Effector memory CD4-positive, alpha-beta T cell (primary cell): ENCODE data around the gene MYH7B.

Experiments
- DNase-seq, 3 donors: peaks; one replicate each; pipeline ENCODE4 v3.0.0-alpha.2; 2020
- H3K27ac ChIP-seq: 2 replicates; pipeline ENCODE4 v1.7.0; 2013; ENCODE audit warnings: mild to moderate bottlenecking, low read length, moderate library complexity; ENCODE audit not compliant: insufficient read depth, poor library complexity, severe bottlenecking
- H3K27me3 ChIP-seq: replicated peaks from 2 replicates; pipeline ENCODE4 v1.7.0; 2013; ENCODE audit warnings: mild to moderate bottlenecking, low read length; ENCODE audit not compliant: insufficient read depth, control insufficient read depth, poor library complexity, severe bottlenecking
- H3K36me3 ChIP-seq: 2 replicates; pipeline ENCODE4 v1.7.0; 2013; ENCODE audit warnings: mild to moderate bottlenecking, low read length, moderate library complexity; ENCODE audit not compliant: control insufficient read depth, insufficient read depth
- H3K4me1 ChIP-seq: 2 replicates; pipeline ENCODE4 v1.7.0; 2013; ENCODE audit warnings: low read length, mild to moderate bottlenecking; ENCODE audit not compliant: control insufficient read depth, insufficient read depth, poor library complexity, severe bottlenecking
- H3K4me3 ChIP-seq: 2 replicates; pipeline ENCODE4 v1.7.0; 2013; ENCODE audit warnings: low read length, low read depth, mild to moderate bottlenecking; ENCODE audit not compliant: insufficient read depth, poor library complexity, severe bottlenecking
- H3K9me3 ChIP-seq: 2 replicates; pipeline ENCODE4 v1.7.0; 2013; ENCODE audit warnings: mild to moderate bottlenecking, low read length, moderate library complexity; ENCODE audit not compliant: control insufficient read depth

MYH7B gene

GRCh38 chr20:35003211-35004031 lies 47.8 kb downstream of the MYH7B start:
- no peak overlapping the region for H3K27ac ChIP-seq
- H3K36me3 ChIP-seq = peaks cover 95% of the 10 kb centered on the region
- no peaks in the 10 kb centered on the region for H3K4me1 ChIP-seq
- H3K4me3 ChIP-seq = no peak overlapping the region
- DNase-seq = no peak
- no peaks in the 10 kb centered on the region for H3K9me3 ChIP-seq
- no peaks in the 10 kb centered on the region for H3K27me3 ChIP-seq

- Histone ChIP-seq H3K4me3 (no peak overlapping the region), H3K27me3 (no peaks in the 10 kb centered on the region), H3K36me3 (peaks cover 95% of the 10 kb centered on the region), H3K27ac (no peak overlapping the region), H3K9me3 (no peaks in the 10 kb centered on the region), H3K4me1 (no peaks in the 10 kb centered on the region)
- no peak for DNase-seq
These were observed 48.5 kb downstream of the MYH7B start for GRCh38 chr20:35004051-35004725.

GRCh38 chr20:35004749-35005462 lies 49.2 kb downstream of the MYH7B start:
- Histone ChIP-seq H3K36me3 (peaks cover 98% of the 10 kb centered on the region), H3K27me3 (no peaks in the 10 kb centered on the region)
- DNase-seq = no peak

More at GRCh38 chr20:35004749-35005462, 49.2 kb downstream of the MYH7B start:
- no peaks in the 10 kb centered on the region for H3K4me1 ChIP-seq
- no peaks in the 10 kb centered on the region for H3K9me3 ChIP-seq
- no peak overlapping the region for H3K4me3 ChIP-seq
- no peak overlapping the region for H3K27ac ChIP-seq
